Measurements from ENCODE around the gene ATP5MG. TPM values are rescaled to one million over a fixed set of nuclear protein-coding genes. Genes with fewer than 3 reads are reported as not detected.

Gene ATP5MG
- total RNA-seq, 4 donors from 2014 or later: 38.5 to 89.8 (median 51.6) TPM

DNA sequence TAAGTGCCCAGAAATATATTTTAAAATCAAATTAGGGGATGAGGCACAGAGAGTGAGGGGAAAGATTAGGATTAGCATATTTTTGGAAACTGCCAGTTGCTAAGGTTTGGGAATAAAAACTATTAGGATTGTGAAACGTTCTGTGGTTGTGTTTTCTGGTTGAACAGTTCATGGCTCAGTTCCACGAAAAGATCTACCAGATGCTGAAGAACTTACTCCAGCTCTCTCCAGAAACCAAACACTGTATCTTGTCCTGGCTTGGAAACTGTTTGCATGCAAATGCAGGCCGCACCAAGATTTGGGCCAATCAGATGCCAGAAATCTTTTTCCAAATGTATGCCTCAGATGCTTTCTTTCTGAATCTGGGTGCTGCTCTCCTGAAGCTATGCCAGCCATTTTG is 26.7 kb upstream of the ATP5MG start:
- Histone ChIP-seq H3K9me3 (no peaks in the 10 kb centered on the region), H3K27me3 (no peaks in the 10 kb centered on the region), H3K27ac (no peak overlapping the region), H3K36me3 (peaks cover 0 to 98% (median 0%) of the 10 kb centered on the region in 3 donors), H3K4me3 (no peak overlapping the region), H3K4me1 (no peaks in the 10 kb centered on the region)
- TF ChIP-seq, protein P1, sequence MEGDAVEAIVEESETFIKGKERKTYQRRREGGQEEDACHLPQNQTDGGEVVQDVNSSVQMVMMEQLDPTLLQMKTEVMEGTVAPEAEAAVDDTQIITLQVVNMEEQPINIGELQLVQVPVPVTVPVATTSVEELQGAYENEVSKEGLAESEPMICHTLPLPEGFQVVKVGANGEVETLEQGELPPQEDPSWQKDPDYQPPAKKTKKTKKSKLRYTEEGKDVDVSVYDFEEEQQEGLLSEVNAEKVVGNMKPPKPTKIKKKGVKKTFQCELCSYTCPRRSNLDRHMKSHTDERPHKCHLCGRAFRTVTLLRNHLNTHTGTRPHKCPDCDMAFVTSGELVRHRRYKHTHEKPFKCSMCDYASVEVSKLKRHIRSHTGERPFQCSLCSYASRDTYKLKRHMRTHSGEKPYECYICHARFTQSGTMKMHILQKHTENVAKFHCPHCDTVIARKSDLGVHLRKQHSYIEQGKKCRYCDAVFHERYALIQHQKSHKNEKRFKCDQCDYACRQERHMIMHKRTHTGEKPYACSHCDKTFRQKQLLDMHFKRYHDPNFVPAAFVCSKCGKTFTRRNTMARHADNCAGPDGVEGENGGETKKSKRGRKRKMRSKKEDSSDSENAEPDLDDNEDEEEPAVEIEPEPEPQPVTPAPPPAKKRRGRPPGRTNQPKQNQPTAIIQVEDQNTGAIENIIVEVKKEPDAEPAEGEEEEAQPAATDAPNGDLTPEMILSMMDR (IDR thresholded peaks at IDR 0.05): no peak
- TF ChIP-seq POLR2A (IDR thresholded peaks at IDR 0.05): no peak
- DNase-seq: no peak

DNA sequence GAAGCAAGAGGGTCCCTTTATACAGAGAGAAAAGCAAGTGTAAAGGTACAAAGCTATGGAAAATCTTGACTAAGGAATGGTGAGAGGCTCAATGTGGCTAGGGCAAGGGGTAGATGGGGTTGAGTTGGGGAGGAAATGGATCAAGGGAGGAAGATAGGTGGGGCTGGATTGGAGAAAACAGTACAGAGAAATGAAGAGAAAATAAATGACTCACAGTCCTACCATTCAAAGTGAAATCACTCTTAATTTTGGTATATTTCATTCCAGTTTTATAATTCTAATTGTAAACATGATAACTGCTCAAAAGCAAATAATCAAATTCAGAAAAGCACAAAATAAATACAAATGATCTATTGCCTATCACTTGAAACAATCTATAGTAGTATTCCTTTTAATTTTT is 25.4 kb upstream of the ATP5MG start:
- Histone ChIP-seq H3K9me3 (no peaks in the 10 kb centered on the region), H3K36me3 (peaks cover 0 to 96% (median 0%) of the 10 kb centered on the region in 3 donors), H3K4me1 (no peaks in the 10 kb centered on the region), H3K4me3 (no peak overlapping the region), H3K27me3 (no peaks in the 10 kb centered on the region), H3K27ac (no peak overlapping the region)
- TF ChIP-seq POLR2A (IDR thresholded peaks at IDR 0.05): no peak
- TF ChIP-seq, protein P1 (IDR thresholded peaks at IDR 0.05): no peak
- DNase-seq: no peak

DNA sequence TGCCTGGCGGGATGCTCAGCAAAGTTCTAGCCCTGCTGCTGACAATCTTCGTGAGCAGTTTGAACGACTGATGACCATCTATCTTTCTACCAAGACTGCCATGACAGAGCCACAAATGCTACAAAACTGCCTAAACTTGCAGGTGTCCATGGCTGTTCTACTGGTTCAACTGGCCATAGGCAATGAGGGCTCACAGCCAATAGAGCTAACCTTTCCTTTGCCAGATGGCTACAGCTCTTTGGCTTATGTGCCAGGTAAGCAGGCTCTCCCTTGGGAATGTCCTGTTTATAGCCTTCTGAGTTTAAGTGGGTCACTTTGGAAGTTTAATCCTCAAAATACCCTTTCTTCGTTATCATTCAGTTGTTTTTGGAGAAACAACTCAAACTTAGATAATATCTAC is 21.9 kb upstream of the ATP5MG start:
- no peaks in the 10 kb centered on the region for H3K27me3 ChIP-seq
- peaks cover 0 to 98% (median 0%) of the 10 kb centered on the region in 3 donors for H3K36me3 ChIP-seq
- H3K27ac ChIP-seq: no peak overlapping the region
- H3K9me3 ChIP-seq: no peaks in the 10 kb centered on the region
- H3K4me1 ChIP-seq: no peaks in the 10 kb centered on the region
- H3K4me3 ChIP-seq: no peak overlapping the region
- no peak for DNase-seq
- TF ChIP-seq POLR2A (IDR thresholded peaks at IDR 0.05): no peak
- TF ChIP-seq, protein P1 (IDR thresholded peaks at IDR 0.05): no peak

DNA sequence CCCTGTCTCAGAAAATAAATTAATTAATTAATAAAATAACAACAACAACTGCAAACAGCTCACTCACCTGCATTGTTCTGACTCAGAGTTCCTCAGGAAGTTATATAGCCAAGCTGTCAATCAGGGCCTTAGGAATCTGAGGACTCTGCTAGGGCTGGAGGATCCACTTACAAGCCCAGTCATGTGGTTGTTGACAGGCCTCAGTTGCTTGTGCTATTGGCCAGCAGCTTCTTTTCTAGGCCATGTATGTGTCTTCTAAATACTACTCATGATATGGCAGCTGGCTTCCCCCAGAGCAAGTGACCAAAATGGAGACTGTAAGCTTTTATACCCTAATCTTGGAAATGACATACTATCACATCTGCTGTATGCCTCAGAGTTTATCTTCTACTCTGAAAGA is 20.8 kb upstream of the ATP5MG start:
- H3K27ac ChIP-seq: no peak overlapping the region
- no peak for TF ChIP-seq POLR2A (IDR thresholded peaks at IDR 0.05)
- TF ChIP-seq, protein P1 (IDR thresholded peaks at IDR 0.05): no peak
- H3K36me3 ChIP-seq: peaks cover 0 to 98% (median 0%) of the 10 kb centered on the region in 3 donors
- H3K9me3 ChIP-seq: no peaks in the 10 kb centered on the region
- H3K4me1 ChIP-seq: no peaks in the 10 kb centered on the region
- H3K4me3 ChIP-seq: no peak overlapping the region
- no peak for DNase-seq
- H3K27me3 ChIP-seq: no peaks in the 10 kb centered on the region

DNA sequence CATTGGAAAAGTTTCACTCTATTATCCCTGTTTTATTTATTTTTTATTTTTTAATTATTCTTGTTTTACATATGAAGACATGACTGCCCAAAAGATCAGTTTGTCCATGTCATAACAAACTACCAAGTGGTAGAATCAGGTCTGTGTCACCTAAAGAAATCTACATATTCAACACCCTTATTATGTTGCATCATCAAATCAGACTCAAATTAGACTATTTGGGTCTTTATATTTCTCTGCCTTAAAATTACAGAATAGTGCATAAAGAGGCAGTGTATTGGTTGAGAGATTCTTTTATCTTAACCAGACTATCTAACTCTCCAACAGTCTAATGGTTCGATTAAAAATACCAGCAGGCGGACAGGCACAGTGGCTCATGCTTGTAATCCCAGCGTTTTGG is 18.5 kb upstream of the ATP5MG start:
- DNase-seq: no peak
- no peak overlapping the region for H3K27ac ChIP-seq
- H3K9me3 ChIP-seq: no peaks in the 10 kb centered on the region
- no peak overlapping the region for H3K4me3 ChIP-seq
- no peaks in the 10 kb centered on the region for H3K27me3 ChIP-seq
- TF ChIP-seq, protein P1 (IDR thresholded peaks at IDR 0.05): no peak
- TF ChIP-seq POLR2A (IDR thresholded peaks at IDR 0.05): no peak
- peaks cover 0 to 99% (median 0%) of the 10 kb centered on the region in 3 donors for H3K36me3 ChIP-seq
- no peaks in the 10 kb centered on the region for H3K4me1 ChIP-seq

DNA sequence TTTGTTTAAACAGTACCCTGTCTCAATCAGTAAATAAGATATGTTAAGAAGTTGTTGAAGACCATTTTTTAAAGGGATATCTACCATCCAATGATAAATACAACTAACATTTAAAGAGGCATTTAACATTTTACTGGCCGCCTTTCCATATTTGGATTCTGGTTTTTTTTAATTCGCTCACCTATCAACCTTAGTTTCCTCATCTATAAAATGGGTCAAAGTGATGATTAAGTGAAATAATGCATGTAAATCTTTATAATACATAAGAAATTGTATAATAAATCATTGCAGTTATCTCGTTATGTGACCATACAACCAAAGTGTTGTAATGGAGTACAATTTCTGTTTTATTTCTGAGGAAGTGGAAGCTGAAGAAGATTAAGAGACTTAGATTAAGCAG is 17.7 kb upstream of the ATP5MG start:
- TF ChIP-seq, protein P1 (IDR thresholded peaks at IDR 0.05): no peak
- TF ChIP-seq POLR2A (IDR thresholded peaks at IDR 0.05): no peak
- H3K36me3 ChIP-seq: peaks cover 0 to 99% (median 0%) of the 10 kb centered on the region in 3 donors

More for the DNA sequence above, 17.7 kb upstream of the ATP5MG start:
- Histone ChIP-seq H3K4me3 (no peak overlapping the region), H3K9me3 (no peaks in the 10 kb centered on the region), H3K27me3 (no peaks in the 10 kb centered on the region), H3K27ac (no peak overlapping the region), H3K4me1 (no peaks in the 10 kb centered on the region)
- no peak for DNase-seq

Measured in Peyer's patch (tissue), 4 donors.